ENCODE measurements around the gene TMEM63C.

Gene TMEM63C

DNA sequence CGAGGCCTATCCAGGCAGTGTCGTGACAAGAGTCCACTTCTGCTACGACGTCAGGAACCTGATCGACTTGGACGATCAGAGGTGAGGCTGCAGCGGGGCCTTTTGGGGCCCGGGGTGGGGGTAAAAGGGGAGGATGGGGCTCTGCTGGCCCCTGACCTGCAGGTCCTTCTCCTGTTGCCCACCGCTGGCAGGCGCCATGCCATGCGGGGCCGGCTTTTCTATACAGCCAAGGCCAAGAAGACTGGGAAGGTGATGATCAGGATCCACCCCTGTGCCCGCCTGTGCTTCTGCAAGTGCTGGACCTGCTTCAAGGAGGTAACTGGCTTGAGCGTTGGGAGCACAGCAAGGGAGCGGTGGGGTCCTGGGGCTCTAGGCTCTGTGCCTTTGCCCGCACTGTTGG is 57.8 kb downstream of the TMEM63C start:
- intact Hi-C loops (cut with DNase I): no loop called here
- DNase-seq: no peak

DNA sequence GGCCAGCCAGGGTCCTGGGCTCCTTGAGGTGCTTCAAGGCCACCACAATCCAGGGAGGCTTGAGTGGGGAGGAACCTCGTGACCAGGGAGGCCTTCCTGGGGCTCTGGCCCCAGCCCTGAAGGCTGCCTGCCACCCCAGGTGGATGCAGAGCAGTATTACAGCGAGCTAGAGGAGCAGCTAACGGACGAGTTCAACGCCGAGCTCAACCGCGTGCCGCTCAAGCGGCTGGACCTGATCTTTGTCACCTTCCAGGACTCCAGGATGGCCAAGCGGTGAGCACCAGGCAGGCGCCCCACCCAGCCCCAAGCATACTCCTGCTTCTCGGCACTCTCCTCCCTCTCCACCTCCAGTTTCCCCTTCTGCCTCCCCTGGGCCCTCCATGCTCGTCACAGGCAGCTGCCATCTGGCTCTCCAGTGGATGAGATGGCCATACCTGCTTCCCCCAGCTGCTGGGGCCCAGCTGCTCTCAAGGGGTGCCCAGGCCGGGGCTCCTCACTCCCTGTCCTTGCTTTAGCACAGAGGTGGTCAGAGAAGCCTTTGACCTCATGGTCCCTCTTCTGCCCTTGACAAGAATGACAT is 58.8 kb downstream of the TMEM63C start:
- no peak for DNase-seq
- intact Hi-C loops (cut with DNase I): no loop called here

DNA sequence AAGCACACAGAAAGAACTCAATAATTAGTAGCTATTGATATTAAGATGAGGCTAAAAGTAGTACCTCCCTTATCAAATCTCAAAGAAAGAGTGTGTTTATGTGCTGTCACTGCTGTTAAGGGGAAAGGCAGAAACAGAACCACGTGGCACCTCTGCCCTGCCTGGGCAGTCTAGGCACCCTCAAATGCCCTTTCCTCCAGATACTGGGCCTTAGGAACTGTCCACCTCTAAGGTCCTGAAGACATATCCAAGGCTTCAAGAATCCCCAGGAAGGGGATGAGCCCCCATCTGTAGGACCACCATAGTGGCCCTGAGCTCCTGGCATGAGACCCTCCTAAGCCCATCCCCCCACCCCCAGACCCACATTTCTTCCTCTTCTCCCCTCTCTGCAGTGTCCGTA is 60.4 kb downstream of the TMEM63C start:
- DNase-seq: no peak

DNA sequence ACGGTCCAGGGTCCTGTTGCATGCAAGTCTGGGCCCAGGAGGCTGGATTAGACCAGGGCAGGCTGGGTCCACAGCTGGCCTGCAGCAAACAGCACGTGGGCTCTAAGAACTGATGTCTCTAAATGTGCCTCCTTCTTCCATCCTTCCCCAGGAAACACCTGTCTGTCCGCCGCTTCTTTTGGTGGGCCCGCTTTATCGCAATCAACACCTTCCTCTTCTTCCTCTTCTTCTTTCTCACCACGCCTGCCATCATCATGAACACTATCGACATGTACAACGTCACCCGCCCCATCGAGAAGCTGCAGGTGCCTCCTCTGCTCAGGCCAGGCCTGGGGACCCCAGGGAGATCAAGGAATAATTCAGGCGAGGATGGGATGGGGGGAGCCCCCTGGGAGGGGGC is 61.2 kb downstream of the TMEM63C start:
- intact Hi-C loops (cut with DNase I): no loop called here
- no peak for DNase-seq

More for the DNA sequence above, 60.4 kb downstream of the TMEM63C start:
- intact Hi-C loops (cut with DNase I): no loop called here

DNA sequence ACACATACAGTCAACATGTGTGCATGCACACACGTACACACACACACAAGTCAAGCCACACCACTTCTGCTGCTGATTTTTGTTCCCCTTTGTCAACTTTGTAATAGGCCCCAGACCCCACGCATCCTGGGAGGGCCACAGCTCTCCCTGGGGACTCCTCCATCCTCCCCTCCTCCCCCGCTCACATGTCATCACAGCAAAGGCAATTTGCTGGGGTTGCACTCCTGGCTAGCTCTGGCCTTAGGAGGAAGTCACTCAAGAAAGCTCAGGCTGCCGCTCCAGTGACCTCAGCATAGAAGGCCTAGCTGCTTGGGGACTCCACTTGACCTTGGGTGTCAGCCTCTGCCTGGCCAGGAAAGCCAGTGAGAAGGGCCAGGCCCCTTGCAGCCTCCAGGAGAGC is 62.3 kb downstream of the TMEM63C start:
- intact Hi-C loops (cut with DNase I): no loop called here
- DNase-seq: no peak

DNA sequence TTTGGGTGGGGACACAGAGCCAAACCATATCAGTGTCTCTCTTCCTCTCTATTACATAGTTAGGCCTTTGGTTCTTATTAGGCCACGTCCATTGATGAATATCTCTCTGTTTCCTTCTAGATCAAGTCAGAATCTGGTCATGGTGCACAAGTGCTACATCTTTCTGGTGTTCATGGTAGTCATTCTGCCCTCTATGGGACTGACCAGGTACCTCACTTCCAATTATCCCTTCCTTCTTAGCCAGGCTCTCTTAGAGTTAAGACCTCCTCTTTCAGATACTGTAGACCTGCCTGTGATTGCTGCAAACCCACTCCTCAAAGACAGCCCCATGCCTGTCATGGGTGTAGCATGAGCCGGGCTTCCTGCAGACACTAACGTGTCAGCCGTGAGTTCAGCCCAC is 64.2 kb downstream of the TMEM63C start:
- DNase-seq: no peak
- intact Hi-C loops (cut with DNase I): no loop called here

DNA sequence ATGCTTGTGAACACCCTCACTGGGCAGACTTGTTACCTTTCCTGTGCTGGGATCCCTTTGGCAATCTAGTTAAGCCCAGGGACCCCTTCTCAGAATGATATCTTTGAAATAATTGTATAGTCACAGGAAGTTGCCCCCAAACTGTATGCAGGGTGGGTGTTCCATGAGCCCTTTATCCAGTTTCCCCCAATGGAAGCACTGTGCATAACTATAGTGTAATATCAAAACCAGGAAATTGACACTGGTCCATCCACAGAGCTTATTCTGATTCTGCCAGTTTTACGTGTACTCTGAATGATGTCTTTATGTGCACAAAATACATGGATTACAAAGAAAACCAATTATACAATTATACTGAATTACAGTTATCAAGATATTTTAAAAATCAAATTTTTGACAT is 65.2 kb downstream of the TMEM63C start:
- intact Hi-C loops (cut with DNase I): no loop called here
- DNase-seq: no peak

DNA sequence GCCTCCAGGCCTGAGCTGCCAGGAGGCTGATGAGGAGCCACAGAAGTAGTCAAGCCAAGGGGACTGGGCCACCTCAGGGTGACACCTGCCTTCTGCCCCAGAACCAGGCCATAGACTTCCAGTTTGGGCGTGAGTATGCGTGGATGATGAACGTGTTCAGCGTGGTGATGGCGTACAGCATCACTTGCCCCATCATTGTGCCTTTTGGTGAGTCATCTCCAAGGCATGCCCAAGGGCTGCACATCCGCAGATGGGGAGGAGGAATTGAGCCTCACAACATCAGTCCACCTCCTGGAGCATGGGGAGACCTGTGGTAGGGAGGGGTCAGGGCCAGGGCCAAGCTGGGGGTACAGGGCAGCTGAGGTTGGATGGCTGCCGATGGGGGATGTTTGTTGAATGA is 67.1 kb downstream of the TMEM63C start:
- no peak for DNase-seq
- intact Hi-C loops (cut with DNase I): no loop called here

DNA sequence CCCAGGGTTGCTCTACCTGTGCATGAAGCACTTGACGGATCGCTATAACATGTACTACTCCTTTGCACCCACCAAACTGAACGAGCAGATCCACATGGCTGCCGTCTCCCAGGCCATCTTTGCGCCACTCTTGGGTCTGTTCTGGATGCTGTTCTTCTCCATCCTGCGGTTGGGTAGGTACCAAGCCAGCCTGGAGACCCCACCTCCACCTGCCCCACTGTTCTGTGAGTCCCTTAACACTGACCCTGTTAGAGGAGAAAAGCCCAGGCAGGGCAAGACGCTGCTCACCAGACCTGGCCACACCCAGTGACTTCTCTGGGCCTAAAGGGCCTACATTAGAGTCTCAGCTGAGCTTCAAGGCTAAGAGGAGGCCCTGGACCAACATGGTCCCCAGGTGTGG is 67.7 kb downstream of the TMEM63C start:
- intact Hi-C loops (cut with DNase I): no loop called here
- DNase-seq: no peak

DNA sequence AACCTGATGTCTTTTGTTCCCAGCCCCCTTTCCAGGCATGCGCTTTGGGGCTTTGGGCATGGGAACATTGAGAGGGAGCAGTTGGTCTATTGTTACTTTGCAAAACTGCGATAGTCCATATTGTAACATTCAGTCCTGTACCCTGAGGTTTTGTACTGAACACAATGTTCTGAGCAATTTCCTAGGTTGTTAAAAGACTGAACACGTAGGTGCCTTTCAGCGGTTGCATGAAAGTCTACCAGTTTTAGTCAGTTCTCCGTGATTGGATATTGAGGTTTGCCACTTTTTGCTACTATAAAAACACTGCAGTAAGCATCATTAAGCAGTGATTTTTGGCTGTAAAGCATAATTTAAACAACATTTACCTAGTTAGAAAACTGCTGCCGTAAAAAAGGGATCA is 69.3 kb downstream of the TMEM63C start:
- no peak for DNase-seq
- intact Hi-C loops (cut with DNase I): no loop called here

DNA sequence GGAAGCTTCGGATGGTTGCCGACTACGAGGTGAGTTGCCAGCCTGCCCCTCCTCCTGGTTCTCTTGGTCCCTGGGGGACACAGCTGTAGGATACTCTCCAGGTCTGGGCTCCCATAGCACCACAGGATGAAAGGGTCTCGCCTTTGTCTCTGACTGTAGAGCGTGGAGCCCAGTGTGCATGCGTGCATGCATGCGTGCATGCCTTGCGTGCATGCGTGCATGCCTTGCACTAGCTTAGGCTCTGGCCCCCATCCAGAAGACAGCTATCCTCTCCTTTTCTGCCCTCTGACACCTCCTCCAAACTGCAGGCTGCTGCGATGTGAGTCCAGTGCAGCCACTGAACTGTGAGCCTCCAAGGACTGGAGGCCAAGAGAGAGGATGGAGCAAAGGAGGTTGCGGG is 70.3 kb downstream of the TMEM63C start:
- no peak for DNase-seq

DNA sequence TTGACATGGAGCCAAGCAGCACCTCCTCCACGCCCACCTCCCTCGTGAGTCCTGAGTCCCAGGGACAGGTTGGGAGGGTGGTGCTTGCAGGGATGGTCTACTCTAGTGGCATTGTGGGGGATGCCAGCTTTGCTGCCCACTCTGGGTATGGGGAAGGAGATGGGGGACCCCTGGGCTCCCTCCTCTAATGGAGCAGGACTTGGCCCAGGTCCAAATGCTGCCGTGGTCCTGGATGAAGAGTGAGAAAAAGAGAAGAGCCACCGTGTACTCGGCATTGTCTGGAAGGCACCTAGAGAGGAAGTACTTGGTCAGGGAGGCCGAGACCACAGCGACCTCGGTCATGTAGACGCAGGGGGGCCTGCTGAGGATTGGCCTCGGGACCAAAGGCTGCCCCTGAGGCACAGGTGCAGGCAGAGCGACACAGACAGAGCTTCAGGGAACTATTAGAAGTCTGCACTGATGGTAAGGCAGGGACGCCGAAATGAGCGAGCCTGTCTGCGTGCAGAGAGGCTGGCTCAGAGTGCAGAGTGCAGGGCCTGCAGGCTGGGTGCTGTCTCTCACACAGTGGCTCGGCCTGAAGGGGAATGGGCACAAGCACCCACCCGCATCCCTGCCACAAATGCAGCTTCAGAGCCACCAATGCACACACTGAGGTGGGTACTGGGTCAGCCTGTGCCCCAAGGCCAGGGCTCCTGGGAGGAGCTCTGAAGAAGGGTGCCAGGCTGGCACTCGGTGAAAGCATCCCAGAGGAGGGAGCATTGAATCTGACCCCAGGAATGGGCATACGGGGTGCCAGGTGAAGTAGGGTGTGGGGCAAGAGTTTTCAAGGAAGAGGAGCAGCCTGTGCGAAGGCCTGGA is 72.0 kb downstream of the TMEM63C start:
- peak in 2 of 42 donors; percentile 25 to 32 for DNase-seq
- intact Hi-C loops (cut with DNase I): no loop called here

More for the DNA sequence above, 70.3 kb downstream of the TMEM63C start:
- intact Hi-C loops (cut with DNase I): no loop called here

DNA sequence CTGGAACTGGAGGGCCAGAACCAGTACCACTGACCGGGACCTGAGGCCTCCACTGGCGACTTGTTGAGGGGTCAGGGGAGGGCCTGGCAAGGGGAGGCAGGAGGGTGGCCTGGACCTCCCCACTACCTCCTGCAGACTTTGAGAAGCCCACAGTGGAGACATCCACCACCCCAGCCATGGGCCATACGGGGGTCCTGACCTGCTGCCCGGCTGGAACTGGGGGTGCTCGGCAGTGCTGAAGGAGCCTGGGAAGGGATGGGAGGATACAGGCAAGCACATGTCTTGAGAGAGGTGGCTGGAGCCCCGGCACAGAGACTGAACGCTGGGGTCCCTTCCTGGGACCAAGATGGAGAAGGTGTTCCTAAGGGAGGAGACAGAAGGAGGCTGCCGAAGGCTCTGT is 75.1 kb downstream of the TMEM63C start:
- intact Hi-C loops (cut with DNase I): no loop called here
- DNase-seq: no peak

DNA sequence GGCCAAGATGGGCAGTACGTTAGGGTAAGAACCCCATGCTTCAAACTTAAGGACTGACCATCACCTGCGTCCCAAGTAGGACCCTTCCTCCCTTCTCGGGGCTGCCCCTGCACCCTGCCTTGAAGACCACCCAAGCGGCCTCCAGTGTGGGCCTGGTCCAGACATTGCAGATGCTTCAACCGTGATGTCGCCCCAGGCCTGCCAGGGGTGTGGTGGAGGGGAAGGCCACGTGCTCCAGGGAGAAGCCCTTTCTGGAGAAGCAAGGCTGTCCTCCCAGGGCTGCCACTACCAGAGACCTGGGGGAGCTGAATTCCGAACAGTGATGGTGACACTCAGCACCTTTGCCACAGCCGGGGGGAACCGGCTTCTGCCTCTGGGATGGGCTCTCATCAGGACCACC is 76.1 kb downstream of the TMEM63C start:
- intact Hi-C loops (cut with DNase I): no loop called here
- DNase-seq: no peak

DNA sequence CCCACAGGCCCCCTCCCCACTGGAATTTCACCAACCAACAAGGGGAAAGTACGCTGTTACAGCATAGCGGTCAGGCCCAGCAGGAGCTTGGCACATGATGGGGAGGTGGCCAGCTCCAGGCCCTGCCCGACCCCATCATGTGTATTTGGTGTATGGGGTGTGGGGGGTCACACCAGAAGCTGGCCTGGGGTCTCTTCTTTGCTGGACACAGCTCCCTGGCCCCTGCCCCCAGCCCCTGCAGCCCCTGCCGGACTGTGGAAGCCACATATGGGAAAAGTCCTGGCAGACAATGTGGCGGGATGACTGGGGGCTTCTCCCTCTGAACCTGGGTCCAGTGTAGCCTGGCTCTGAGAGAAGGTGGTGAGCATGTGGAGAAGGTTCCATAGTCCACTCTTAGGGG is 77.0 kb downstream of the TMEM63C start:
- intact Hi-C loops (cut with DNase I): no loop called here
- DNase-seq: no peak

DNA sequence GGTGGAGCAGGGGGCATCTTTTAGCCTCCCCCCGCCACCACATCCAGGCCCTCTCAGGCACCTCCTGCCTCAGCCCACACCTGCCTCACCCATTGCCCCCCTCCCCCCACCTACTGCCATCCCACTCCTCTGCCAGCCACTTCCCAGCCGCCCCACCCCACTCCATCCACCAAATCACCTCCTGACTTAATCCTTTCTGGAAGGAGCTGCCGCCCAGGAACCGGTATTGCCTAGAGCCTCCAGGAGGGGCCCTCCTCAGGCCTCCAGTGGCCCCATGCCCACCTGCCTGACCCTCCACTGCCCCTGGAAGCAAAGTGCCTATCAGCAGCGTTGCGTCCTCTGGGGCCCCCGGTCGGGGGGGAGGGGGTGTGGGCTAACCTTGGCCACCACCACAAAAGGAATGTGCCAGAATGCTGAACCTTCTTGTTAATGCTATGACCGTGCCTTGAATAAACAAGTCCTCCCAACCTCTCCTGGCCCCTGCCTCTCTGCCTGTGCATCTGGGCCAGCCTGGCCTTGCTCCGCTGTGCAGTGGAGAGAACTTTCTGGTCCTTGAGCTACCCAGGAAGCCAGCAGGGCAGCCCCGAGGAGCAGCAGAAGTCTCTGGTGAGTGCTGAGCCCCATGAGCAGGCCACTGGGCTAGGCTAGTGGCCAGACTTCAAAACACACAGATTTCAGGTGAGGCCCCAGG is 77.6 kb downstream of the TMEM63C start:
- intact Hi-C loops (cut with DNase I): no loop called here
- no peak for DNase-seq

DNA sequence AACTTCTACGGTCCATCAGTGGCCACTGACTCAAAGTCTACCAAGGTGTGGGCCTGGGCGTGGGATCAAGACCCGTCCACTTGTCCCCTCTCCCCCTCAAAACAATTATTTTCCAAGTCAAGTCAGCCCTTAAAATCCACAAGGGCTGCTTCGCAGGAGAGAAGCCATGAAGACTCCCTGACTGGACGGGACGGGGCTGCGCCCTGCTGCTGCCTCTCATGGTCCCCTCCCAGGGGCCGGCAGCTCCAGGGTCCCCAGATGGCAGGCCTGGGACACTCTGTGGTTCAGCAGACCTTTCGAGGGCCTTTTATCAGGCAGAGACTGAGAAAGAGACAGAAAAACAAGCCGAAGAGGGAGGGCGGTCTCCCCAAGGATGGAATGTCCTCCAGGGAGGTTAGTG is 78.6 kb downstream of the TMEM63C start:
- intact Hi-C loops (cut with DNase I): no loop called here

DNA sequence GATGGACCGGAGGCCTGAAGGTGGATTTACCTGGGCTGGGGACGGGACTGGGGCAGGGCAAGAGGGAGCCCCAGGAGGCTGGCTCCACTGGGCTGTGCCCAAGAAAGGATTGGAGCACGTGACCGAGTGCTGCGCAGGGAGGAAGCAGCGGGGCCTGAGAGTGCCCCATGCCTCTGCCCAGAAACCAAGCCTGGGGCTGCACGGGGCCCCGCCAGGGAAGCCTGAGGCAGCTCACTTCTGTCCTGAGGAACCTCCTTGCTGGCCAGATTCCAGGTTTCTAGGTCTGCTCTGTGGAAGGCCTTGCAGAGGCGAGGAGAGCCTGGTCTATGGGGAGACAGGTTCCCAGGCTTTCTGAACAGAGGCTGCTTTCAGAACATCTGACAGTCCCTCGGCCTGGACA is 79.0 kb downstream of the TMEM63C start:
- intact Hi-C loops (cut with DNase I): no loop called here
- peak in 20 of 42 donors; percentile 17 to 51 (median 30) for DNase-seq

More for the DNA sequence above, 78.6 kb downstream of the TMEM63C start:
- DNase-seq: no peak

DNA sequence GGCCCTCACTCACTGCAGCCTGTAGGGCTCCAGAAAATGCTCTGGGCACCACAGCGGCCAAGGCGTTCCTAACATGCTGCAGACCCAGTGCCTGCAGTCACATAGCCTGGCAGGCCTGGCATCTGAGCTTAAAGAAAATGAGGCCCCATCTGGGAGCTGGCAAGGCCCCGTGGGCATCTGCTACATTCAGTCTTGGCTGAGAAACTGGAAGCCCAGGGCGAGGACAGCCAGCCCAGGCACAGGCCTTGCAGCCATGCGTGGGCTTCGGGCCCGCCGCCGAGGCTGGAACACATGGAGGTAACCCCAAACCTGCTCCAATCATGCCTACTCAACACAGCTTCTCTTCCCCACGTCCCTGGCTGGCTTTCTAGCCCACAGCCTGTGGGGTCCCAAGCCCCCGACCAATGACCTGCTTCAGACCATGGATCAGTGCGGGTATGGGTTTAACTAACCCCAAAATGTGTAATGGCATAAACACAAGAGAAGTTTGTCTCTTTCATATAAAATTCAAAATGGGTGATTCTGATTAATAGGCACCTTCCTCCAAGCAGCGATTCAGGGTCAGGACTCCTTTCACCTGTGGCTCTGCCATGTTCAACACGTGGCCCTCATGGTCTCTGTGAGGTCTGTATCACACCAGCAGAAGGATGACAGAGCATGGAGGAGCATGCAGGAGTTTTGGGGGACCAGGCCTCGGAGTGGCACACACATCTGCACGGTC is 83.0 kb downstream of the TMEM63C start:
- intact Hi-C loops (cut with DNase I): no loop called here
- DNase-seq: peak in 2 of 42 donors; percentile 13 to 18

DNA sequence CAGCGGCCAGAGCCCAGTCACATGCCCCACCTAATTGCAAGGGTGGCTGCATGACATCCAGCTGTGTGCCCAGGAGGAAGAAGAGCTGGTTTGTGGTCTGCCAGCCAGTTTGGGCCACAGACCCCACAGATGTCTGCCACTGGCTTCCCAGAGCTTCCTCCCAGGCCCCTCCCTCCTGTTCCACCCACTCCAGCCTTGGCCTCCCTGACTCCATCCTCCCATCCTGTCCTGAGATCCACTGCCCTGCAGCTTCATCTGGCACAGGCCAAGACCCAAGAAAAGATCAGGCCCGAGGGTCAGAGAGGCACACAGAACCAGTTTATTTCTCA is 83.6 kb downstream of the TMEM63C start:
- intact Hi-C loops (cut with DNase I): no loop called here
- no peak for DNase-seq

Measured in head of caudate nucleus (tissue), 42 donors.